ENCODE data around the gene DYNLT5.
"Not testable (repeated sequence)": the region's sequence is repeated elsewhere in the genome, so short reads cannot be mapped to it uniquely, and the experiment has no call there.

Gene DYNLT5

GRCh38 chr1:66774438-66774837 is 22.2 kb downstream of the DYNLT5 start:
- no peak overlapping the region for H3K4me3 ChIP-seq (ENCODE audit: low read depth, low read length)
- no peak for TF ChIP-seq CTCF (IDR thresholded peaks at IDR 0.05; ENCODE audit: borderline replicate concordance, insufficient read depth, low read depth, low read length)

GRCh38 chr1:66775646-66776045 is 23.4 kb downstream of the DYNLT5 start:
- H3K4me3 ChIP-seq (ENCODE audit: low read depth, low read length) = no peak overlapping the region
- no peak for TF ChIP-seq CTCF (IDR thresholded peaks at IDR 0.05; ENCODE audit: borderline replicate concordance, insufficient read depth, low read depth, low read length)

GRCh38 chr1:66777831-66778230 is 25.6 kb downstream of the DYNLT5 start:
- TF ChIP-seq CTCF (IDR thresholded peaks at IDR 0.05; ENCODE audit: borderline replicate concordance, insufficient read depth, low read depth, low read length) = no peak
- H3K4me3 ChIP-seq (ENCODE audit: low read depth, low read length) = no peak overlapping the region

GRCh38 chr1:66778266-66778665 is 26.0 kb downstream of the DYNLT5 start:
- H3K4me3 ChIP-seq (ENCODE audit: low read depth, low read length) = no peak overlapping the region
- no peak for TF ChIP-seq CTCF (IDR thresholded peaks at IDR 0.05; ENCODE audit: borderline replicate concordance, insufficient read depth, low read depth, low read length)

- no peak overlapping the region for H3K4me3 ChIP-seq (ENCODE audit: low read depth, low read length)
- no peak for TF ChIP-seq CTCF (IDR thresholded peaks at IDR 0.05; ENCODE audit: borderline replicate concordance, insufficient read depth, low read depth, low read length)
Observed at GRCh38 chr1:66778969-66779368, 26.7 kb downstream of the DYNLT5 start.

- no peak overlapping the region for H3K4me3 ChIP-seq (ENCODE audit: low read depth, low read length)
- no peak for TF ChIP-seq CTCF (IDR thresholded peaks at IDR 0.05; ENCODE audit: borderline replicate concordance, insufficient read depth, low read depth, low read length)
Observed at GRCh38 chr1:66779475-66780078, 27.3 kb downstream of the DYNLT5 start.

GRCh38 chr1:66785800-66786199 is 33.5 kb downstream of the DYNLT5 start:
- not testable (repeated sequence) for H3K4me3 ChIP-seq (ENCODE audit: low read depth, low read length)

- no peak overlapping the region for H3K4me3 ChIP-seq (ENCODE audit: low read depth, low read length)
- TF ChIP-seq CTCF (IDR thresholded peaks at IDR 0.05; ENCODE audit: borderline replicate concordance, insufficient read depth, low read depth, low read length) = no peak
Observed at GRCh38 chr1:66787641-66788040, 35.4 kb downstream of the DYNLT5 start.

All from GM12875 (cell line).